Measurements from ENCODE around the gene ZIC1.

ZIC1 gene

DNA sequence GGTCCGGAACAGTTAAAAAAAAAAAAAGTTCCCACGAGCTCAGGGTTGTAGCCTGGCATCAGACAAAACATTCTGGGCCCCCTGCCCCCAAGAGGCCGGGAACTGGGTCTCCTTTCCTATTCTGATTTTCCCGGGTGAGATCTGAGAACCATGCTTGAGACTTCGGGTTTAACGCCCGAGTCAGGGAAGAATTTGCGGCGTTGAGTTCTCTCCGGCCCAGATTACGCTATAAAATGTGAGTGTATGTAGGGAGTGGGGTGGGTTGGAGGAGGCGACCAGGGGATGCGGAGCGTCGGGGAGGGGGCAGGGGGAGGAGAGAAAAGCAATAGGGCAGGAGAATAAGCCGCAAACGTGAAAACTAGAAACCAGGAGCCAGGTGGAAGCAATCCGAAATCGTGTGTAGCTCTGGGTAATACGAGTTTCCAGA lies 2.7 kb downstream of the ZIC1 start:
- DNase-seq = no peak

DNA sequence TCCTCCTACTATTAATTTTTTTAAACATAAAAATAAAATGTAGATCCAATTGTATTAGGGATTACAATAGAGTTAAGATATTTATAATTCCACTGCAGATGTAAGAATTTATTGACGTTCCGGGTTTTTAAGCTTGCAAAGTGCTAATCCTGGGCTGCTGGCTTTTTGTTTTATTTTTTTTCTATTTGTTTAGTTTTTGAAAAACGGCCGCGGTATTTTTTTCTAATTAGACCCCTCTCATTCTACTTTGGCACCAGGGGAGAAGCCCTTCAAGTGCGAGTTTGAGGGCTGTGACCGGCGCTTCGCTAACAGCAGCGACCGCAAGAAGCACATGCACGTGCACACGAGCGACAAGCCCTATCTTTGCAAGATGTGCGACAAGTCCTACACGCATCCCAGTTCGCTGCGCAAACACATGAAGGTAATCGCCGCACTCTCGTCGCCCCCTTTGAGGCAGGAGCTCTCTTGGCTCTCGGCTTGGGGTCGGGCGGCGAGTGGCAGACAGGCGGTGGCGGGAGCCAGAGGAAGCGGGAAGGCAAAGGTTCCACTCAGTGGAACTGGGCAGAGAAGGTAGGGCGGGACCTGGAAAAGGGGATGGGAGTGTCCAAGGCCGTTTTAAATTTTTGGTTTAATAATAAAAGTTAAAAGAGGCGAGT lies 3.2 kb downstream of the ZIC1 start:
- no peak for DNase-seq

DNA sequence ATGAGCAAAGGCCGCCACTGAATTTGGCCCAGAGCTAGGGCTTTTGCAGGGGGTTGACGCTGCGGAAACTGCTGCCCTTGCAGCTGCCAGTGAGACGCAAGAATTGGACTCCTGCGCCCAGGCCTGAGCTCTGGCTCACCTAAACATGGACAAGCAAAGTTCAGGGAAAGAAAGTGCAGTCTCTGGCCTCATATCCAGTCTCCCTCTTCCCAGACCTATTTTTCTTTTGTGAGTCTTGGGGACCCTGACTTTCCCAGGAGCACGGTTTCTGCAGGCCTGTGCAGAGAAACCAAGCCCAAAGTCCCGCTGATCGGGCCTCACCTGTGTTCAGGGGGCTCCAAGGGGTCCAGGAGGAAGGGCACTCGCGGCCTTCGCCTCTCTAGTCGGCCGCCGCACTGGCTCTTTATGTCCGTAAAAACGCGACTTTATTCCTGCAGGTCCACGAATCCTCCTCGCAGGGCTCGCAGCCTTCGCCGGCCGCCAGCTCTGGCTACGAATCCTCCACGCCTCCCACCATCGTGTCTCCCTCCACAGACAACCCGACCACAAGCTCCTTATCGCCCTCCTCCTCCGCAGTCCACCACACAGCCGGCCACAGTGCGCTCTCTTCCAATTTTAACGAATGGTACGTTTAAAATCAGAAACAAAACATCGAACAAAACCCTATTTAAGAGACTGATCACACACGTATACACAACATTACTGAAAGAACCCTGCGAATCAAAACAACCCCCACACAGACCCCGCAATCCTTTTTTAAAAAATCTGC lies 3.9 kb downstream of the ZIC1 start:
- DNase-seq = no peak

- no peak for DNase-seq
Measured at GRCh38 chr3:147413686-147414389, 4.7 kb downstream of the ZIC1 start.

GRCh38 chr3:147414390-147415138 lies 5.4 kb downstream of the ZIC1 start:
- DNase-seq = no peak

DNA sequence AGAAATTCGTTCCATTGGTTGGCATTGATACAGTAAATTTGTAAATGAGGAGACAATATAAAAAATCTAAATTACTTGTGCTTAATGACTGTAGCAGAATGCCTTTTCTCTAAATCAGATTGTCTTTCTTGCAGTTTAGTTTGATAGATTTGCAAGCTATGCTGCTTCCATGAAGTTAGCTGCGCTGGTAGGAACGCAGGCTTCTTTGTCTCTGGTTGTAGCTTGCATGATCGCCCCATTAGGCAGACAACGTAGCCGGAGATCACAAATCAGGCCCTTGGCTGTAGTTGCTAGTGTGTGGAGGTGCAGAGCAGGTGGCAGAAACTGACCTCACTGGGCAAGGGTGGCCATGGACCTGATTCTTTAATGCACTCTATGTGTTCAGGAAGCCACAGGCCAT lies 6.1 kb downstream of the ZIC1 start:
- no peak for DNase-seq

- DNase-seq = no peak
Measured at GRCh38 chr3:147415874-147416273, 6.7 kb downstream of the ZIC1 start.

- no peak for DNase-seq
Measured at GRCh38 chr3:147416931-147417330, 7.8 kb downstream of the ZIC1 start.

DNA sequence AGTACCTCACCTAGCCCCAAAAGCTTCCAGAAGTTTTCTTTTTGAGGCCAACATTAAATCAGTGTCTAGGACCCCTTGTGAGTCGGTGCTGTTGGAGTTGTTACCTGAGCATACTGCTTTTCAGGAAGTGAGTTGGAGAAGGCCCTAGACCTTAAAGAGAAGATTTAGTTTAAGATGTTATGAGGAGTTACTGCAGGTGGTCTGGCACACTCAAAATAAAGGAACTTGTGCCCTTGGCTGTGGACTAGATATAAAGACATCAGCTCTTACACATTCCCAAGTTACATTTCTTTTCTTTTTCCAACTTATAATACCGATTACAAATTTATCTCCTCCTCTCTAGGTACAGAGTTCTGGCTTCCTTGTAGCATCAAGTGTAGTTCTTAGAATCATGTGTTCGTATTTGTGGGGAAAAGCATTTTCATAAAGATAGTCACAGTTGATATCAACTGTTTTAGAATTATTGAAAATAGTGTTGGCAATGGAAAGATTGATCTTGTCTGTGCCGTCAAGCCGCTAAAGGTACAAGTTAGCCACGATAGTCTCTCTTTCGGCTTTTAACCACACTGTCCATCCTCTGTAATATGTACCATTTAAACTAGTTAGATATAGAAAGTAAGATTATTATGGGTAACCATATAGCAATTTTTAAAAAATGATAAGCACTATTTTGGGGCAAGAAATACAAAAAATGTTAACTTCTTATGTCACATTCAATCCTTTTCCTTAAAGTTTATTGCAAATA lies 8.6 kb downstream of the ZIC1 start:
- no peak for DNase-seq

DNA sequence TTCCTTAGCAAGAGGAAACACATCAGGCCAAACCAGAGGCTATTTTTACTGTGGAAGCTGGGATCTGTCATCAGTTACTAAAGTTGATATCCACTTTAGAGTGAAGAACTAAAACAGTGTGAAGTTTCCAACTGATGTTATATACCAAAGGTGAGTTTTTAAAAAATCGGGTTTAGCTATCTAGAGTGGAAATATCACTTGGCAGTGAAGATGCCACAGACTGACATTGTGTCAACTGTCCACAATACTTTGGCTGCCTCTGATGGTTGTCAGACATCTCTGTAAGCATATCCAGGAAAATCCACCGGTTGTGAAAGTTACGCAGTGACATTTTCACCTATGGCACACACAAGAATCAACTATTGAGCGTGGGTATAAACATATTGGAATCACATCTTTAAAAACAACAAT lies 9.2 kb downstream of the ZIC1 start:
- no peak for DNase-seq

- DNase-seq = no peak
Measured at GRCh38 chr3:147418808-147419701, 9.9 kb downstream of the ZIC1 start.

- DNase-seq = no peak
Measured at GRCh38 chr3:147419781-147420224, 10.6 kb downstream of the ZIC1 start.

DNA sequence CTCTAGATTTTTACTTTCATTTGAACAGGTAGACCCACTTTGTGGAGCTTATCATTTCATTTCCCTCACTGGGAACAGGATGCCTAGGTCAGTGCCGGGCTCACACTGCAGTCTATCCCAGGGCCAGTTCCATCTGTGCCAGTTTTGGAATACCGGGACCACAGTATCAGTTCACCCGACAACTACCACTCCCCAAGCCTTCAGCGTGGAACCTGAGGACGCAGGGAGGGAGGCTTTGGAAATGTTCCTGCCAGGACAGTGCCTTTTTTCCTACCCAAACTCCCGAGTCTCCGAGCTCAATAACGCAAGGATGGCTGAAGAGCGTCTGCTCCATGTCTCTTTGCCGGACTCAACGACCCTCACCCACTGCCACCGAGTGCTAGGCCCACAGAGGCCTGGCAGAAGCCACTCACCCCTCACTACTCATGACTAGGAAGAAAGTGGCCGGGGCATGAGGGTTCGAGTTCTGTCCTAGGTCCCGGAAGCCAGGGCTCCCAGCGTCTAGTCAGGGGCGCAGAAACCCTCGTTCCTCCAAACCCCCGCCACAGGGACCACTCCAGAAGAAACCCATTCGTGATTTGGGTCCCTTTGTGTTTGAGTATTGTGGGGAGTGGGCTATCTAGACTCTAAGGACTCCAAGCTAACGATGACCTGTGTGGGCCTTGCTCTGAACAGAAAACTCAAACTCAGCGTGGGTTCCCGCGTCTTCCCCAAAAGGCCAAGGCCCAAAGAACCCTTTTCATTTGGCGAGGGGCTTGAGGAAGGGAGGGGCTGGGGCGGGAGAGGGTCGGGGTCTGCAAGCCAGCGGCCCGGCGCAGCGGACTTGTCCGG lies 11.4 kb downstream of the ZIC1 start:
- no peak for DNase-seq

GRCh38 chr3:147421184-147421912 lies 12.2 kb downstream of the ZIC1 start:
- DNase-seq = no peak

DNA sequence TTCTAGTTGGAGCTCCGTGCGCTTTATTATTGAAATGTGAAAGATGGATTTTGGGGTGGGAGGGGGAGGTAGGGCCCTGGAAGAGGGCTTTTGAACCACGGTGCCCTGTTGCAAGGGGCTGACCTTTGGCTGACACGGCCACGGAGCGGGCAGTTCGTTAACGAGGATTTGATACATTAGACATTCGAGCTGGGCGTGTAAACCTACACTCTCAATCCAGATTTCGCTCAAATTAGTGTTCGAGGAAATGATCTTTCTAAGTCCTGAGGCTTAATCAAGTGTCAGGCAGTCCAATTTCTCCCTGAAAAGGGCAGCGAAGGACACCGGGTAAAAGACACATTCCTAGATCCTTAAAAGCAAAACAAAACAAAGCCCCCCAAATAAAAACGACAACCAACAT lies 13.0 kb downstream of the ZIC1 start:
- no peak for DNase-seq

DNA sequence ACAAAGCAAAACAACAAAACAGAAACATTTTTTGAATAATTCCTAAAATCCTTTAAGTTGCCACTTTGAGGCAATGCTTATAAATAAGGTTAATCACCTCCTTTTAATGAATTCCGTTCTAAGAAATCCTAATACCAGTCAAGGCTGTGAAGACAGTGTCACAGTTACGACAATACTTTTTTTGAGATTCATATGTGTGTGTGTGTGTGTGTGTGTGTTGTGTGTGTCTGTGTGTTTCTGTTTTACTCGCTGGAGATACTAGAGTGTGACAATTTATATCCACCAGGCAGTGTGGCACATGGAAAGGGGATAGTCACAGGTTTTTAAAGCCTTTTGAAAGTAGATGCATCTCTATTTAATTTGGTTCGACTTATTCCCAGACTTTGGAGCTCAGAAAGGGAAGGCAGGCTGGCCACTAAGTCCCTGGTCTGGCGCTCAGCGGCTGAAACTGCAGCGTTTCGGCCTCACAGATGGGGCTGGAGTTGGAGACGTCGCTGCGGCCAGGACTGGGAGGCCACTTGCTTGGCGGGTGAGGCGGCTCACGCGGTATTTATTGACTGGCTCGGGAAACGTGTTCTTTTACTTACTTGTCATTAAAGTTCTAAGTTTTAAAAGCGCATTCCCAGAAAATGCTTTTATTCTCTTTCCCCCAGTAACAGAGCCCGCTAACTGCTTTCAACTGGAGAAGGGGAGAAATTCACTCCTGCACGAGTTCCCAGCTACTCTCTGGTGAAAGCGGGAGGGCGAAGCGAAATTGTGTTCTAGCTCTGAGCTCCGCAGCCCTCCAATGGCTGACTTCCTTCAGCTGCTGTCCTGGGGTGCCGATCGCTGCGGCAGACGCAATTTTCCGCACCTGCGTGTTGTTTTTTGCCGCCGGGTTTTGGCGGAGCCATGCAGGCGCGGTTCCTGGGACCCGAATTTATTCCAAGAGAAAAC lies 13.7 kb downstream of the ZIC1 start:
- DNase-seq = no peak

GRCh38 chr3:147423537-147423797 lies 14.3 kb downstream of the ZIC1 start:
- no peak for DNase-seq

- no peak for DNase-seq
Measured at GRCh38 chr3:147423798-147424580, 14.8 kb downstream of the ZIC1 start.
